ENCODE data around the gene LOC128125822.
"Not testable (repeated sequence)": the region's sequence is repeated elsewhere in the genome, so short reads cannot be mapped to it uniquely, and the experiment has no call there.

LOC128125822 gene

DNA sequence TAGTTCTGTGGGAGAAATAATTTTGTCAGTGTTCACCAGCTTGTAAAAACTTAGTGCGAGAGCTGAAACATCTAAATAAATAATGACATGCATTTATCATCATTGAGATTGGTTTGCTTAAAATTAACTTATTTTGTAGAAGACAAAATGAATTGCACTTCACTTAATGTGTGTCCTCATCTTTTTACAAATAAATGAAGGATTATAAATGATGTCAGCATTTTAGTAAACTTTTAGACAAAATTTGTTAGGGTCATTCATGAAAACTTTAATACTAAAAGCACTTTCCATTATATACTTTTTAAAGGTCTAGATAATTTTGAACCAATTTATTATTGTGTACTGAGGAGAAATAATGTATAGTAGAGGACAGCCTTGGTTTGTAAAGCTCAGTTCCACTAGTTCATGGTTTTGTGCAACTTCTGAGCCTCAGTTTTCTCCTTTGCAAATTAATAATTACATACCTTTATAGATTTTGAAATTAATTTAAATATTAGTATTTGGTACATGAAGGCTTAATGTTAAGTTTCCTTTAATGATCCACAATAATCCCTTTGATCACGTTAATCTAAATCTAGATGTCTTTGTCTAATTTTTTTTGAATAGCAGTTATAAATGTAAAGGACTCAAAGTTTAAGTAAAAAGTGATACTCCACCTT lies 9.2 kb downstream of the LOC128125822 start:
- no peak for TF ChIP-seq POLR2A (IDR thresholded peaks at IDR 0.05; ENCODE audit: low read depth, low read length)
- FAIRE-seq (no peak), DNase-seq (ENCODE audit: insufficient read length, low spot score) (no peak)

DNA sequence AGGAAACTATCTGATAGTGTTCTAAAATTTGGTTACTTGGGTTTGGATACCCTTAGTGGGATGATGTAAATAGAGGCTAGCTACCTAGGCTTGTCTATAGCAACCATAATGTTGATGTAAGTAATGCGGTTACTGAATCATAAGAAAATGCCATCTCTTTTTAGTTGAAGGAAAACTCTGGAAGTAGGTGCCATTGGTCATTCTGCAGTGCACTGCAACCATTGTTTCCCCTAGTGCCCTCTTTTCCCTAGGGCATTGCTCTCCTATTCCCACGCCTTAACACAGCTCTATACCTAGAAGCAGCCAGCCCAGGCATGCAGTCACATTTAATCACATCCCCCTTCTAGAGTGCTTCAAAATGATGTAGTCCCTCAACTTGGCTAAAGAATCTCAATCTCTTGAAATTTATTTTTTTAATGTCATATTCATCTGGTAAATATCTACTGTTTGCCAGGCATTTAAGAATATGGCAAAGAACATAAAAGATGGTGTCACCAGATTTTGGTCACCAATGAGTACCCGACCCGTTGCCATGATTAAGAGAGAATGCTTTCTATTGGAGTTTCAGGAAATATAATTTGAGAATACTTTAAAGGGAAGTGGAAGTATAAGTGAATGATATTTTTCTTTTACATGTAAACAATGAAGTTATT lies 10.4 kb downstream of the LOC128125822 start:
- no peak for TF ChIP-seq POLR2A (IDR thresholded peaks at IDR 0.05; ENCODE audit: low read depth, low read length)
- DNase-seq (ENCODE audit: insufficient read length, low spot score): no peak
- peak; percentile 23 for FAIRE-seq

DNA sequence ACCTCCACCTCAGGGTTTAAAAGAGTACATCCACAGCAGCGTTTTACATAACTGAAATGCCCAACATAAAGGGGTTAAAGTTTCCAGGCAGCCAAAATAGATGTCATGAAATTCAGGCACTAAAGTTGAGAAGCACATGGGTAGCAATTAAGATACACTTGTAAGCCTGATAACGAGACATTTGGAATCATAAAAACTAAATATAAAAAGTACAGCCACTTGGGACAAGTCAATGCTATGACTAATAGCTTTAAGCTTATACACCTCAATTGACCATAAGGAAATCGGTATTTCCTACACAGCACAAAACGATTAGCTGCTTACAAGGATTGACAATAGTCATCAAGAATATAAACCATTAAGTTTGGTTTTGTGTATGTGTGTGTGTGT lies 11.8 kb downstream of the LOC128125822 start:
- DNase-seq (ENCODE audit: insufficient read length, low spot score): no peak
- no peak for FAIRE-seq
- TF ChIP-seq POLR2A (IDR thresholded peaks at IDR 0.05; ENCODE audit: low read depth, low read length): no peak

DNA sequence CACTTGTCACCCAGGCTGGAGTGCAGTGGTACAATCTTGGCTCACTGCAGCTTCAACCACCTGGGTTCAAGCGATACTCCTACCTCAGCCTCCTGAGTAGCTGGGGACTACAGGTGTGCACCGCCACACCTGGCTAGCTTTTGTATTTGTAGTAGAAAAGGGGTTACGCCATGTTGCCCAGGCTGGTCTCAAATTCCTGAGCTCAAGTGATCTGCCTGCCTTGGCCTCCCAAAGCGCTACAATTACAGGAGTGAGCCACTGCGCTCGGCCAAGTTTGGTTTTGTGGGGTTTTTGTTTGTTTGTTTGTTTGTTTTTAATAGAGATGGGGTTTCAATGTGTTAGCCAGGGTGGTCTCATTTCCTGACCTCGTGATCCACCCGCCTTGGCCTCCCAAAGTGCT lies 12.3 kb downstream of the LOC128125822 start:
- TF ChIP-seq POLR2A (IDR thresholded peaks at IDR 0.05; ENCODE audit: low read depth, low read length): no peak
- FAIRE-seq: no peak
- DNase-seq (ENCODE audit: insufficient read length, low spot score): no peak

DNA sequence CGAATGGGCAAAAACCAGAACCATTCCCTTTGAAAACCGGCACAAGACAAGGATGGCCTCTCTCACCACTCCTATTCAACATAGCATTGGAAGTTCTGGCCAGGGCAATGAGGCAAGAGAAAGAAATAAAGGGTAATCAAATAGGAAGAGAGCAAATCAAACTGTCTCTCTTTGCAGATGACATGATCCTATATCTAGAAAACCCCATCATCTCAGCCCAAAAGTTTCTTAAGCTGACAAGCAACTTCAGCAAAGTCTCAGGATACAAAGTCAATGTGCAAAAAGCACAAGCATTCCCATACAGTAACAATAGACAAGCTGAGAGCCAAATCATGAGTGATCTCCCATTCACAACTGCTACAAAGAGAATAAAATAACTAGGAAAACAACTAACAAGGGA lies 13.4 kb downstream of the LOC128125822 start:
- DNase-seq (ENCODE audit: insufficient read length, low spot score); FAIRE-seq: not testable (repeated sequence)

DNA sequence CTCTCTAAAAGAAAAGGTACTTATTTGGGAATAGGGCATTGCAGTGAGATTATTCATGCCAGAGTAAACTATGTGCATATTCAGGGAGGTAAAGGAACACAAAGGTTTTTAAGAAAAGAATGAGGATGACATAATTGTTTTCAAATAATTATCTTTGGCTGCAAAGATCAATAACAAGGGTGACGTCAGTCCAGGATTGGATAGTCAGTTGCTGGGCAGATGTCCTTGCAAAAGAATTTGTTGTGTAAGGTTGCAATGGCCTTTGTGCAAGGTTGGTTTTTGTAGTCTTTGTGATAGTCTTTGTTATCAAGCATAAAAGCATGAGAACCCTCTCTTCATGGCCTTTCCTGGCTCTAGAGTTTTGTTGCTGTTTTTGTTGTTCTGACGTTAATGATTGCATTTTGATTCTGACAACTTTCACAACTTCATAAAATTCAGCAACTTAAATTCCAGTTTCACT lies 17.7 kb downstream of the LOC128125822 start:
- no peak for TF ChIP-seq POLR2A (IDR thresholded peaks at IDR 0.05; ENCODE audit: low read depth, low read length)
- FAIRE-seq: no peak
- DNase-seq (ENCODE audit: insufficient read length, low spot score): no peak

DNA sequence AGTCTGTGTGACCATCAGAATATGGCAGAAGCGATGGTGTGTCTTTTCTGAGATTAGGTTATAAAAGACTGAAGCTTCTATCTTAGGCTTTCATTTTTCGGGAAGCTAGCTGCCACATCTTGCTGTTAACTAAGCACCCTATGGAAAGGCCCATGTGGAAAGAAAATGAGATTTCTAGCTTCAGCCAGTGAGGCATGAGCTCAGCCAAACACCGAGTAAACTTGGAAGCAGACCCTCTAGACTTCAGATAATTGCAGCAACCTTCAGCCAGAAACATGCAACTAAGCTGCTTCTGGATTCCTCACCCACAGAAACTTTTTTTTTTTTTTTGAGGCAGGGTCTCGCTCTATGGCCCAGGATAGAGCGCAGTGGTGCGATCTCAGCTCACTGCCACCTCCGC lies 20.6 kb downstream of the LOC128125822 start:
- no peak for DNase-seq (ENCODE audit: insufficient read length, low spot score)
- no peak for TF ChIP-seq POLR2A (IDR thresholded peaks at IDR 0.05; ENCODE audit: low read depth, low read length)
- no peak for FAIRE-seq

DNA sequence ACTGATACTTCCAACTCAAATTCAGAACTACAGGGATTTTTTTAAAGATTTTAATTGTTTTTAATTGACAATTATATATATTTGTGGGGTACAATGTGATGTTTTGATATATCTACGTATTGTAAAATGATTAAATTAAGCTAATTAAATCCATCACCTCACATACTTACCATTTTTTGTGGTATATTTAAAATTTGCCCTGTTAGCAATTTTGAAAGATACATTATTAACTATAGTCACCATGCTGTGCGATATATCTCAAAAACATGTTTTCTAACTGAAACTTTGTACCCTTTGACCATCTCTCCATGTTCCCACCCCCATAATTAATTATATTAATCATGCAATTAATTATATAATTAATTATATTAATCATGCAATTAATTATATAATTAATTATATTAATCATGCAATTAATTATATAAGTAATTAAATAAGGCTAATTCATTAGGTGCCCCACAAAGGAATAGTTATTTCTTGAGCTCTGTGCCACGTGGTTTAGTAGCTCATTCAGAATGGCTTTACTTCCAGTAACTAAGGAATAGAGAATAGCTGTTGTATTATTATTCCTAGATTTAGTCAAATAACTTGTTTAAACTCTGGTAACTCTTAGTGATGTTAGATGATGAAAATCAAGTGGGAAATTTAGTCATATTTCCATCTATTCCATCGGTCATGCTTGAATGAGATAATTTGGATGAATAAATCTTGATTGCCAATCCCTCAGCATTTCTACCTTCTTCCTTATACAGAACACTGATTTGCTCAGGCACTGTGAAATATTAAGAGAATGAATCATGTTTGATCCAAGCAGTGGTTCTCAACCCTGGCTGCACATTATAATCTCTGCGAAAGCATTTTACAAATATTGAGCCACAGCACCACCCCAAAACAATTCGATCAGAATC lies 25.1 kb downstream of the LOC128125822 start:
- DNase-seq (ENCODE audit: insufficient read length, low spot score) (no peak), FAIRE-seq (peak; percentile 43)
- no peak for TF ChIP-seq POLR2A (IDR thresholded peaks at IDR 0.05; ENCODE audit: low read depth, low read length)

DNA sequence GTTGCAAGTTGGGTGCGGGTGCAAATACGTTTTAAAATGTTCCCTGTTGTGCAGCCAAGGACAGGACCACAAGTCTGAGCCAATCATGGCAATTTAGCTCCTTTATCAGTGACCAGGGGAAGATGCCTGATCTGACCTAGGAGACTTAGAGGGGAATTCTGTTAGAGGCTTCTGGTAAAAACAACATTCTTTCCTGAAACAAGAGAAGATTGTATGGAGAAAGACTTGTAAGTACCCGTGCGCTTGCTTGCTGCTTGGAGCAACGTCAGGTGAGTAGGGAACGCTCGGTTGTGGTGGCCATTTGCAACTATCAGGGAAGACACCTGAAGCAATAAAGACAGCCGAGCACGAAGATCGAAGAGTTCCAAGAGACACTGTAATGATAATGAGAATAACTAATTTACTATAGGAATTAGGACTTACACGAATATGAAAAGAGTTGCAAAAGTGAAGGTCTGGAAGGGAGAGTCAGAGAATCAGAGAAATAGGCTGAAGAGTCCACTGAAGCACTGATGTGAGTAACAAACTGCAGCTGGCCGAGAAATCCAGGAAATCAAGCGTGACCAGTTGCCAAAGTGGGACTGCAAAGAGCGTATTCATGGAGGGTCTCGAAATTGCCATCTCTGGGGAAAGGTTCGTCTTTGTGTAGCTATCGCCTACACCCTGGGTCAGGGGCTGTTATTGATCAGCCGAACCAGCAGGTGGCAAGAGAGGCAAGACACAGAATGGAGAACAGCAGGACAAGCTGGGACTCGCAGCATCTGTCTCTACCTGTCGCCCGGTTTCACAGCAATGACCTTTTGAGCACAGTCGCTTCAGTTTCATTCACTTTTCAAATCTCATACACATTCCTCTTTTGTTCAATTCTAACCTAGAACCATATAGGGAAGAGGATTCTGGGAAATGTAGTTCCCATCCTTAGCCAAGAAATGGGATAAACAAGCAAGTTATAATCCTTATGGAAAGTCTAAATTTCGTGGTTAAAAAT lies 26.1 kb downstream of the LOC128125822 start:
- FAIRE-seq: peak; percentile 95
- DNase-seq (ENCODE audit: insufficient read length, low spot score): peak; percentile 49
- no peak for TF ChIP-seq POLR2A (IDR thresholded peaks at IDR 0.05; ENCODE audit: low read depth, low read length)

DNA sequence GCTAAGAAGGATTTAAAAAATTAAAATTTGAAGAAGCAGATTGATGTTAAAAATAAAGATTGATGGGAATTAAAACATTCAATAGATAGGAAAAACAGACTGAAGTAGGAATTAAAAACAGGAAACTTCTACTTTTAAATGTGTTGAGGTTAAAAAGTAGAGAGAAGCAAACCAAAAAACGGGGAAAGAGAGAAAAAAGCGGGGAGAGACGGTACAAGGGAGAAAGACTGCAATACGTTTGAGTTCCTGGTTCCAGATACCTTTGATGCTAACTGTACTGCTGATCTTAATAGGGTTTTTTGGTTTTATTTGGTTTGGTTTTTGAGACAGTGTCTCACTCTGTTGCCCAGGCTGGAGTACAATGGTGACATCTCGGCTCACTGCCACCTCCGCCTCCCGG lies 27.0 kb downstream of the LOC128125822 start:
- no peak for TF ChIP-seq POLR2A (IDR thresholded peaks at IDR 0.05; ENCODE audit: low read depth, low read length)
- DNase-seq (ENCODE audit: insufficient read length, low spot score) (no peak), FAIRE-seq (no peak)

DNA sequence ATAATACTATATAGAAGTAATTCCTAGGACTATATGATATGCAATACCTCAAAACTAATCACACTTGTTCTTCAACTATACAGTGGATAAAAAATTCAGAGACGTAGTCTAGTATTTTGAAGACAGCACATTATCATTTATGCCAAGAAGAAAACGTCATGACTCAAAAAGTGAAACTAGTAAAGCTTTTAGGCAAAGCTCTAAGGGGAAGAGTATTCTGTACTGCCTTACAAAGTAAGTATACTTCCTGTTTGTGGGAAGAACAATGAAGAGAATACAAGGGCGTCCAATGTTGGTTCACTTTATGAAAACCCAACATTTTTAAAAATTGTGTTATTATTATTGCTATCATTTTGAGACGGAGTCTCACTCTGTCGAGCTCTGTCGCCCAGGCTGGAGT lies 27.9 kb downstream of the LOC128125822 start:
- FAIRE-seq (no peak), DNase-seq (ENCODE audit: insufficient read length, low spot score) (no peak)
- TF ChIP-seq POLR2A (IDR thresholded peaks at IDR 0.05; ENCODE audit: low read depth, low read length): no peak

DNA sequence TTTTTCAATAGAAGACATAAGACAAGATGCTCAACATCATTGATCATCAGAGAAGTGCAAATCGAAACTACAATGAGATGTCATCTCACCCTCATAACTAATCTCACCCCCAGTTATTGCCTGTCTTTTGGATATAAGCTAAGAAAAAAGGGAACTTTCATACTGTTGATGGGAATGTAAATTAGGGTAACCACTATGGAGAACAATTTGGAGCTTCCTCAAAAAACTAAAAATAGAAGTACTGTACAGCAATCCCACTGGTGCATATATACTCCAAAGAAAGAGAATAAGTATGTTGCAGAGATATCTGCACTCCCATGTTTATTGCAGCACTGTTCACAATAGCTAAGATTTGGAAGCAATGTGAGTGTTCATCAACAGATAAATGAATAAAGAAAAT lies 37.0 kb downstream of the LOC128125822 start:
- TF ChIP-seq POLR2A (IDR thresholded peaks at IDR 0.05; ENCODE audit: low read depth, low read length): no peak
- FAIRE-seq (no peak), DNase-seq (ENCODE audit: insufficient read length, low spot score) (no peak)

DNA sequence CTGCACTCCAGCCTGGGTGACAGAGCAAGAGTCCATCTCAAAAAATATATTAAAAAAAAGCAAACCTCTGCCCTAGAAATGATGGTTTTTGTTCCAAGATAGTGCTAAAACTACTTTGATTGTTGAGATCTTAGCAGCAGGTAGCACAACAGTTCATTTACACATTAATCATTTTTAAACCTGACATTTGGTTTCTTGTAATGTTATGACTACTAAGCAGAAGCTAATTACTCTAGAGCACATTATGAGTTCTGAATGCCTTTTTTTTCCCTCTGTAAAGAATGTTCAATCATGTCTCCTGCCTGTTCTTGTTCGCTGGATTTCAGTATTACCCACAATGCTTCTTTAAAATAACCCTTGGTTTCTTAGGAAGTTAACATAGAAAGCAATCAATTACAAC lies 38.7 kb downstream of the LOC128125822 start:
- FAIRE-seq: no peak
- no peak for TF ChIP-seq POLR2A (IDR thresholded peaks at IDR 0.05; ENCODE audit: low read depth, low read length)
- no peak for DNase-seq (ENCODE audit: insufficient read length, low spot score)
